GM19452 (cell line): ENCODE results near the gene CYP4F2.
"Not testable (repeated sequence)": the region's sequence is repeated elsewhere in the genome, so short reads cannot be mapped to it uniquely, and the experiment has no call there.

Experiments
- ATAC-seq: cut with Tn5 transposase; IDR thresholded peaks from one replicate; pipeline ENCODE4 v1.9.1; 2021; ENCODE audit not compliant: unreplicated experiment

The CYP4F2 gene, protein sequence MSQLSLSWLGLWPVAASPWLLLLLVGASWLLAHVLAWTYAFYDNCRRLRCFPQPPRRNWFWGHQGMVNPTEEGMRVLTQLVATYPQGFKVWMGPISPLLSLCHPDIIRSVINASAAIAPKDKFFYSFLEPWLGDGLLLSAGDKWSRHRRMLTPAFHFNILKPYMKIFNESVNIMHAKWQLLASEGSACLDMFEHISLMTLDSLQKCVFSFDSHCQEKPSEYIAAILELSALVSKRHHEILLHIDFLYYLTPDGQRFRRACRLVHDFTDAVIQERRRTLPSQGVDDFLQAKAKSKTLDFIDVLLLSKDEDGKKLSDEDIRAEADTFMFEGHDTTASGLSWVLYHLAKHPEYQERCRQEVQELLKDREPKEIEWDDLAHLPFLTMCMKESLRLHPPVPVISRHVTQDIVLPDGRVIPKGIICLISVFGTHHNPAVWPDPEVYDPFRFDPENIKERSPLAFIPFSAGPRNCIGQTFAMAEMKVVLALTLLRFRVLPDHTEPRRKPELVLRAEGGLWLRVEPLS

DNA sequence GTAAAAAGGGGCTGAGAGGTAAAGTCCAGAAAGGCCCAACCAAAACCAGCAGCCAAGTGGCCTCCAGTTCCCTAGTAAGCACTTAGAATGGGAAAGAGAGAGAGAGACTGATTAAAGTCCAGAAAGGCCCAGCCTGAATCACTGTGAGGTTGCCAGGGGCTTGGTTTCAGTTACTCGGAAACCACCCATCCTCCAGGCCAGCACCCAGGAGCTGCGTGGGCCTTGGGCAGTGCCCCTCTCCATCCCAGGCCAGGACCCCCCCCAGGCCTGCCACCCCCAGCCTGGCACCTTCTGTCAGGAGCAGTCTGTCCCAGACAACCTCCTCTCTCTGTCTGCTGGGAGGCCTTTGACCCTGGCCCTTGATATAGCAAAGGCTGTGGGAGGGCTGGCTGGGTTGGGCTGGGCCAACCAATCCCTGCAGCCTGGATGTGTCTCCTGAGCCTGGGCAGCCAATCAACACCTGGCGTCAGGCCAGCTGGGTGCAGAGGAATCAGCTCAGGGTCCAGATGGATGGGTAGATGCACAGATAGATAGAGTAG lies at the start of gene CYP4F2:
Gene CYP4F2, minus strand, starts transcription at position 337 of the 539 bp plus-strand sequence. CDS start 463 bp downstream, outside the sequence.
- ATAC-seq = no peak

DNA sequence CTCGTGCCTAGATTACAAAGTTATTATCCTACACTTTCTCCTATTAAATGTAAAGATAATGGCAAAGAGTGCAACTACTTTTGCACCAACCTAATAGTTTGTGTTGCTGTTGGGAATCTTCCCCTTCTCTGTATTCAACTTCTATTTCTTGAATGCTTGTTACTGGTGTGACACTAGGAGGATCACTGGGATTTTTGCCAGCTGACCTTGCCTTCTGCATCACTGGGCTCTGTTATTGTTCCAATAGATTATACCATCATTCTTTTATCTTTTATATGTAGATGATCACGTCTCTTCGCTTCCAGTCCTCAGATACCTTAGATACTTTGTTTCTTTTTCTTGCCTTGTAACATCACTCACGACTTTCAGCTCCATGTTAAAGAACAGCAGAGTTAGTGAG lies 47.4 kb upstream of the CYP4F2 start:
- ATAC-seq = no peak

DNA sequence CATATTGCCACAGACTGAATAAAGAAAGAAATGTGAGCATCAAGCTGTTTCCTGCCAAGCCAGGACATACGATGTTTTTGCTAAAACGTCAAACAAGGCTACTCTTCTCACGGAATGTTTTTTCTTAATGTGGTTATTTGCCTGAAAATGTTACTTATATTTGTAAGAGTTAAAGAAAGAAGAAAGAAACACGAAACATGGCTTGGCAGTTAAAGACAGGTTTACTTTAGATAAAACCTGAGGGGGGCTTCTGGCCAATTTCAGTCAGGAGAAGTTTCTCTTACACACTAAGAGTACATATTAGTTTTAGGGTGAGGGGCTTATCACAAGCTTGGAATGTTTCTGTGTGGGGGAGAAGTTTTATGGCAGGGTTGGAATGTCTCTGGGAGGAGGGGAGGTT lies 46.5 kb upstream of the CYP4F2 start:
- no peak for ATAC-seq

DNA sequence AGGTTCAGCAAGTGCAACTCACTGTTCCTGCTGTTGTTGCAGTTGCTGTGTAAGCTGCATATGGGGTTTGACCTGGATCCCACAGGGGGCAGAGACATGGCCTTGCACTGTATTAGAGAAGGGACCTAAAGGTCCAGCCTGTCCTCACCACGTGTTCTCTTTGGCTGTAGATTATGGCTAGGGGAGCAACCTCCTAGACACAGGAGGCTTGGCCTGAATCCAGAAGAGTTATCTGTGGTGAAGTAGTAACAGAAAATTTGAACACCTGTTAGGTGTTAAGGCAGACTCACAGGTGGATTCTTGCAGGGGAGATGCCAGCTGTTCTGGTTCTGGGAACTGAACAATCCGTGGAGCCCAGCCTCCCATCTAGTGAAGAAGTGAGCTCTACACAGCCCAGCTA lies 39.9 kb upstream of the CYP4F2 start:
- no peak for ATAC-seq

DNA sequence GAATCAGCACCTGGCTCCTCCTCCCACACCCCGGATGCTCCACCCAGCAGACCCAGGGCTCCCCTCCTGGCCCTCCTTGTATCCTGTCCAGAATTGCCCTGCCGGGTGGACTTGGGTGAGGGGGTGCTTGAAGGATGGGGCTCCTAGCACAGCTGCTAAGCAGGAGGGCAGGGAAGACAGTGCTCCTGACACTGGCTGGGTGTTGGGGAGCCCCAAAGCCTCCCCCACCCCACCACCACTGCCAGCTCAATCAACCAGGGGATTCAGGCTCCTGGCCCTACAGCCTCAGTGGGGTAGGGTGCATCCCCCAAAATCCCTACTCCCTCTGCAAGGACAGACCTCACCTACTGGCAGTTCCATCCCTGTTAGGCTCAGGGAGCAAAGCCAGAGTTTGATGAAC lies 39.1 kb upstream of the CYP4F2 start:
- no peak for ATAC-seq

DNA sequence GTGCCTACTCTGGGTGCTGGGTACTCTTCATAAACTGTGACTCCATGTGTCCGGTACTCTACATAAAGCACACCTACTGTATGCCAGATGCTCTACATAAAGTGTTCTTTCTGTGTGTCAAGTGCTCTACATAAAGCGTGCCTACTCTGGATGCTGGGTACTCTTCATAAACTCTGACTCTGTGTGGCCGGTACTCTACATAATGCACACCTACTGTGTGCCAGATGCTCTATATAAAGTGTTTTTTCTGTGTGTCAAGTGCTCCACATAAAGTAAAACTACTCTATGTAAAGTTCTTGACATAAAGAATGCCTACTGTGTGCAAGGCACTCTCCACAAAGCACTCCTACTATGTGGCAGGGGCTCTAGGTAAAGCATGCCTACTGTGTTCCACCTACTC lies 38.3 kb upstream of the CYP4F2 start:
- ATAC-seq = no peak

DNA sequence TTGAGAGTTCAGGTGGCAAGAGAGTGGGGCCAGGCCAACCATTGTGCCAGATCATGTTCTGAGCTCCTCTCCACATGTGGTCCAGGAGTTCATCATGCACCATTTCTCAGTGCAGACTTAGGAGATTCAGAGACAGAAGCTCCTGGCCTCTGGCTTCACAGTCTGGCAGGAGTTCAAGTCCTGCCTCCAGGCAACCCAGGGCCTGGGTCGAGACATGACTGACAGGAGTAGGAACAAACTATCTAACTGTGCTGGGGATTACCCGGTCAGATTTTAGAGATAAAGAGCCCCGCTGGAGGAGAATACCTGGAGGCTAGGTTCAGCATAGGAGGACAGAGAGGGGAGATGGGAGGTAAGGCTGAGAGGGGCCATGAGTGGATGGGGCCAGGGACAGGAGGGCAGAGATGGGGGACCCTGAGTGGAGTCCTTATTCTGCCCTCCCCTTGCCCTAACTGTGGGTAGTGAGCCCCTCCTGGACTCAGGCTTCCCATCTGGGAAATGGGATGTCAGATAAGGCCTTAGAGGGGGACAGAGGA lies 37.4 kb upstream of the CYP4F2 start:
- ATAC-seq = no peak

DNA sequence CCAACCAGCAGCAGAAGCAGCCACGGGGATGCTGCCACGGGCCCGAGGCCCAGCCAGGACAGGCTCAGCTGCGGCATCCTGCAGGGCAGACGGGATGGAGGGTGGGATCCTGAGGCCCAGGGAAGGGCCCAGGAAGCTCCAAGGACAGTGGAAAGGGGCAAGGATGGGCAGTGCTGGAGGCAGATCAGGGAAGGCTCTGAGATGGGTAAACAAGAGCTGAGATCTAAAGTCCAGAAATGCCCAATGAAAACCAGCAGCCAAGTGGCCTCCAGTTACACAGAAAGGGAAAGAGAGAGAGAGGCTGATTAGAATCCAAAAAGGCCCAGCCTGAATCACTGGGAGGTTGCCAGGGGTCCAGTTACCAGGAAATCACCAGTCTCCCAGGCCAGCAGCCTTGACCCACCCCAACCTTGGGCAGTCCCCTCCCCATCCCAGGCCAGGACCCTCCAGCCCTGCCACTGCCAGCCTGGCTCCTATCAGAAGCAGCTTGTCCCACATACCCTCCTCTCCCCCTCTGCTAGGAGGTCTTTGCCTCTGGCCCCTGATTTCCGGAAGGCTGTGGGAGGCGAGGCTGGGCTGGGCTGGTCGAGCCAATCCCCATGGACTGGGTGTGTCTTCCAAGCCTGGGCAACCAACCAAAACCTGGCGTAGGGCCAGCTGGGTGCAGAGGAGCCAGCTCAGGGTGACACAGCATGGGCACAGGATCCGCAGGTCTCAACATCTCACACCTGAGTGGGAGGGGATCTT lies 36.6 kb upstream of the CYP4F2 start, which contains the start of gene CYP4F11:
Gene CYP4F11, minus strand, starts transcription at position 198 of the 747 bp plus-strand sequence. Its CDS starts 121 bp downstream, at position 77.
- ATAC-seq = no peak

DNA sequence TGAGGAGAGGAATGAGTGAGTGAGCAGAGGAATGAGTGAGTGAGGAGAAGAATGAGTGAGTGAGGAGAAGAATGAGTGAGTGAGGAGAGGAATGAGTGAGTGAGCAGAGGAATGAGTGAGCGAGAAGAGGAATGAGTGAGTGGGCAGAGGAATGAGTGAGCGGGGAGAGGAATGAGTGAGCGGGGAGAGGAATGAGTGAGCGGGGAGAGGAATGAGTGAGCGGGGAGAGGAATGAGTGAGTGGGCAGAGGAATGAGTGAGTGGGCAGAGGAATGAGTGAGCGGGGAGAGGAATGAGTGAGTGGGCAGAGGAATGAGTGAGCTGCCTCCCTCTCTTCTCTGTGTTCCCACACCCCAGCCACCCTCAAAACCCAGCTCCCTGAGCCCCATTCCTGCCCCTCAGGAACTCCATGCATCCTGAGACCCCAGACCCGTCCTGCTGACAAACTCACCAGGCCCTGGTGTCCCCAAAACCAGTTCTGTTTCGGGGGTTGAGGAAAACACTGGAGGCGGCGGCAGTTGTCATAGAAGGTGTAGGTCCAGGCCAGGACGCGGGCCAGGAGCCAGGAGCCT lies 36.0 kb upstream of the CYP4F2 start:
- ATAC-seq = not testable (repeated sequence)

DNA sequence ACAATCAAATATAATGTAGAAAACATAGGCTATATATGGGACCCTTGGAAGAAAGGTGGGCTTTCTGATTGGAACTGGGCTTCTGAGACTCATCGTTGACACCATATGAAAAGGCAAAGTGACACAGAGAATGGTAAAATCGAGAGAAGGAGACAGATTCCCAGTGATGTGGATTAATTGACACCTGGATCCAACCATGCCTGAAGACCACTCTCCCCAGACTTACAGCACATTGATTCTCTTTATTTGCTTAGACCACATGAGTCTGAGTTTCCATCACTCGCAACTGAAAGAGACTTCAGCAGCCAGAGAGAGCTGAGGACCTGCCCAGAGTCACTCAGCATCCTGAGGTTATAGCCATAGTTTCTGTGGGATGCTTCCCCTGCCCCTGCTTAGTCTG lies 30.4 kb upstream of the CYP4F2 start:
- no peak for ATAC-seq

DNA sequence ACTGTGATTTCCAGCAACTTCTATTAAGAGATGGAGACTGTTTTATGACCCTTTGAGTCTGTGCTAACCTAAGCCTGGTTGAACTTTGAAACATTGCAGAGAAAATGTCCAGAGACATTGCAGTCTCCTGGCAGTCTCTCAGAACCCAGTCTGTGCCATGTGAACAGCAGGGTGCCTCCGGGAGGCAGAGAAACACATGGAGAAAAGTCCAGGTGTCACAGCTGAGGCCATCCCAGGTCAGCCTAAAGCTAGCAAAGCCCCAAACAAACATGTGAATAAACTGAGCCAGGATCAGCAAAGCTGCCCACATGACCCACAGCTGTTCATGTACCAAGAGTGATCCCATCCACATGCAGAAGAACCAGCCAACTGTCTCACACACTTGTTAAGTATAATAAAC lies 28.6 kb upstream of the CYP4F2 start:
- ATAC-seq = no peak

DNA sequence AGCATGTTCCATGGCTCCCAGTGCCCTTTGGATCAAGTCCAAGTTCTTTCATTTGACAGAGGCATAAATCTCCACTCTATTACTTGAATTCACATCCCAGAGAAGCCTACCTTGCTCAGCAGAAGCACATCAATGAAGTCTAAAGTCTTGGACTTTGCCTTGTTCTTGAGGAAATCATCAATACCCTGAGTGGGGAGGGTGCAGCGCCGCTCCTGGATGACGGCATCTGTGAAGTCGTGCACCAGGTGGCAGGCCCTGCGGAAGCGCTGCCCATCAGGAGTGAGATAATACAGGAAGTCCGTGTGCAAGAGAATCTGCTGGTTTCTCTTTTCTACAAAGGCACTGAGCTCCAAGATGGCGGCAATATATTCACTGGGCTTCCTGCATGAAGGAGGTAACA lies 25.8 kb upstream of the CYP4F2 start:
- ATAC-seq = no peak

DNA sequence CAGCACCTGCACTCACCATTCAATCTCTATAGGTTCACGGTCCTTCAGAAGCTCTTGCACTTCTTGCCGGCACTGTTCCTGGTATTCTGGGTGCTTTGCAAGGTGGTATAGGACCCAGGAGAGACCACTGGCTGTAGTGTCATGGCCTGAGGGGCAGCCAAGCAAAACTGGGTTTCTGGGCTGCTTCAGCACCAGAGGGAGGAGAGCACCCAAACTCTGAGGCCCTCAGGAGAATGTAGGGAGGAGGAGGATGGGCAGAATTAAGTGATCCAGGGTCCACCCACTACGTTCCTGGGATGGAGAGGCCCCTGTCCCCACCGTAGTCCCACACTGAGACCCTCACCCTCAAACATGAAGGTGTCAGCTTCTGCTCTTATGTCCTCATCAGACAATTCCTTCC lies 24.1 kb upstream of the CYP4F2 start:
- no peak for ATAC-seq

DNA sequence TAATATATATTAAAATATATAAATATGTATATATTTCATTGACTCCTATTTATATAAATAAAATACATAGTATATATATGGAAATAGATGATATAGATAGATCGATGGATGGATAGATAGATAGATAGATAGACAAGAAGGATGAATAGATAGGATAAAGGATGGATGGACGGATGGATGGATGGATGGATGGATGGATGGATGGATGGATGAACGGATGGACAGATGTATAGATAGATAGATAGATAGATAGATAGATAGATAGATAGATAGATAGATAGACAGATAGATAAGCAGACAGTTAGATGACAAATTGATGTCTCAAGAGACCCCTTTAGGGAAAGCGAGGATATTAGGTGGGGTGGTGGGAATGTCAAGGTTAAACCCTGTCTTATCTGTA lies 21.4 kb upstream of the CYP4F2 start:
- no peak for ATAC-seq

DNA sequence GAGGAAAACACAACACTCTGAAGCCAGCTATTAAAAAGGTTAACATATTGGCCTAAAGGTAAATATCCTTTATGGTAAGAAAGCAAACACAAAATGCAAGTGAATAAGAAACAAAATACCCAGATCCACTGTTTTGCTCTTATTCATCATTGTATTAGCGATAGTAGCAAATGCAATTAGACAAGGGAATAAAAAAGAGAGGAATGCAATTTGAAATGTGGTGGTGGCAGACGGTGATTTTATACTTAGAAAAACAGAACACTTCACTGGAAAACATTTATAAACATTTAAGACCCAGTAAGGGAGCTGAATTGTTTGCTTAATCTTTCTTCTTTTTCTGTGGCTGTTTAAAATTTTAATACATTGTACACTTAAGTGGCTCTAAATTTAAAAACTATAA lies 17.2 kb upstream of the CYP4F2 start:
- ATAC-seq = no peak

DNA sequence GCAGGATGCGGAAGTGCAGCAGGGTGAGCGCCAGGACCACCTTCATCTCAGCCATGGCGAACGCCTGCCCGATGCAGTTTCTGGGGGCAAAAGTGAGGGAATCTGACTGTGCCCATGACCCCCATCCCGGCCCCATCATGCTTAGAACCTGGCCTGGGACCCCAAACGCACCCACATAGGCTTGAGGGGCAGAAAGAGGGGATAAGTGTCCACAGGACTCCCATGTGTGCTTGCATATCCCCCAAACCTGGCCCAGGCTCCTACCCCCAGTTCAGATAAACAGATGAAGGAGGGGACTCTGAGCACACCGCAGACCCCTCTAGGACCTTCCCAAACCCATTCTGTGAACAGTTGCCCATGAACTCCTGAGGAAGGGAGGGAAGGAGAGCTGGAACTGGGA lies 16.0 kb upstream of the CYP4F2 start:
- ATAC-seq = no peak

DNA sequence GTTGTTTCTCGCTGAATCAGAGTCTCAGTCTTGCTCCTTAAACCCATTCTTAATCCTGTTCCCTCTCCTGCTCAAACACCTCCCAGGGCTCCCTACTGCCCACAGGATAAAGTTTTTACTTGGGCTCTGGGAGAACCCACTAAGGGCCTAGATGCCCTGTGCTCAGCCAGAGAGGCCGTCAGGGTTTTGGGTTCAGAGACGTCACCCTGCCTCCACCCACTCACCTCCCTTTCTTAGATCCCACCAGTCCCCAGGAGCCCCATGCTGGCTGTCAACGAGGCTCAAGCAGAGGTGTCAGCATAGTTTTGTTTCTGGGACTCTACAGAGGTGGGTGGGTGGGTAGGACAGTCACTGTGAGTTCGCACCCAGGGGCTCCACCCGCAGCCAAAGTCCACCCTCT lies 15.5 kb upstream of the CYP4F2 start:
- no peak for ATAC-seq

DNA sequence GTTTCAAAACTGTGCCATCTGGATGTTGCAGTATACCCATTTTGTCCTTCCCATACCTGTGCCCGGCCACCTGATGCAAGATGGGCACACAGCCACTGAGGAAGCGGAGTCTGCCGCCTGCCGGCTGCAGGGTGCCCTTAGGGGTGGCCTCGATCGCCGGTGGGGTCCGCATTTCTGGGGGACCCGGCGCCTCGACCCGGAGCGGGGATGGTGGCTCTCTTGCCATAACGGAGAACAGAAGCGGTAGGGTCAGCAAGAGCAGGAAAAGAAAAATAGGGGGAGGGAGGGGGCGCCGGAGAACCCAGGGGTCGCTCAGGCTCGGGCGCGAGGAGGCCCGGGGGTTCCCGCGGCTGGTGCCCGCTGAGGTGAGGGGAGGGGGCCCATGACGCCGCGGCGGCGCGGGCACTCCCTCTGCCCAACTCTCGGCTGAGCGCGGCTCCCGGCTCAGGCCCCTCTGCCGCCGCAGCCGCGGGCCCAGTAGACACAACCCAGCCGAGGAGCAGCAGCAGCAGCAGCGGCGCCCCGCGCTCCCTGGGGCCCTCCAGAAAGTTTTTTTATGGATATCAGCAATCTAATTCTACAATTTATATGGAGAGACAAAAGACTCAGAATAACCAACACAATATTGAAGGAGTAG lies 13.8 kb upstream of the CYP4F2 start:
- no peak for ATAC-seq

DNA sequence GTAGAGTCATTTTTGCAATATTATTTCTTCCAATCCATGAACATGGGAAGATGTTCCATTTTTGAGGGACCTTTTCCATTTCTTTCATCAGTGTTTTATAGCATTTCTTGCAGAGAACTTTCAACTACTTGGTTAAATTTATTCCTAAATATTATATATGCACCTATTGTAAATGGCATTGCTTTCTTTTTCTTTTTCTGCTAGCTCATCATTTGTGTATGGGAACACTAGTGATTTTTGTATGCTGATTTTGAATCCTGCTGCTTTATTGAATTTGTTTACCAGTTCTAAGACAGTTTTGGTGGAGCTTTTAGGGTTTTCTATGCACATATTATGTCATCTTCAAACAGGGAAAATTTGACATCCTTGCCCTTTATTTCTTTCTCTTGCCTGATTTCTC lies 7.2 kb upstream of the CYP4F2 start:
- ATAC-seq = no peak

DNA sequence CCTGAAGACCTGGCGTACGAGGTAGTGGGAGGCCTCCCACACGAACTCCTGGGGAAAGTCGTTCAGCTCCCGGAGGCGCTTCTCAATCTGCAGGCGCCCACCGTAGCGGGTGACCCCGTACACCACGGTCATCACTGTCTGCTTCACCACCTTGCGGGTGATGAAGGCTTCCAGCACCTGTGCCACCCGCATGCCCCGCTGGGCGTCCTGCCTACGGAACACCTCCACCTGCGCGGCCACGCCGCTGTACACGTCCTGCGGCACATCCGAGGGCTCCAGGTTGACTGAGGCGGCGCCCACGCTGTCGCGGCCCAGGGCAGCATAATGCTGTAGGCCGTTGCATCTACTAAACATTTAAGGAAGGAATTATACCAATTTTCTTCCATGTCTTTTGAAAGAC lies 5.0 kb upstream of the CYP4F2 start:
- not testable (repeated sequence) for ATAC-seq

DNA sequence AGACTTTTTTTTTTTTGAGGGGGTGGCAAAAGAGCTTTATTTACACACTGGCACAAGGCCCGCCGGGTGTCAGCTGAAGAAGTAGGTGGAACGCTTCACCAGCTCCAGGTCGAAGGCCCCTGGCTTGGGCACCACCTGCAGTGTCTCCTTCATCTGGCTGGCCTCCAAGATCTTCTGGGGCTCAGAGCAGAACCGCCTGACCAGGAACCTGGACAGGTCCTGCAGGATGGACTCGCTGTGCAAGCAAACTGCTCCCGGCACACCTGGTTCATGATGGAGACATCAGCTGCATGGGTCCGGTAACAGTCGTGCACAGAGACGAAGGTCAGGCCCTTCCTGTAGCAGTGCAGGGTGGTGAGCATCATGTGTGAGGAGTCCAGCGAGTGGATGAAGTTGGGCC lies 4.4 kb upstream of the CYP4F2 start:
- ATAC-seq = no peak
